NCI-H2196 (cell line): ENCODE results near the gene SUPT3H.

Experiments used
- DNase-seq: peaks from one replicate; lab custom pipeline; 2025; ENCODE audit not compliant: unreplicated experiment; lab: John Stamatoyannopoulos, UW

The SUPT3H gene

DNA sequence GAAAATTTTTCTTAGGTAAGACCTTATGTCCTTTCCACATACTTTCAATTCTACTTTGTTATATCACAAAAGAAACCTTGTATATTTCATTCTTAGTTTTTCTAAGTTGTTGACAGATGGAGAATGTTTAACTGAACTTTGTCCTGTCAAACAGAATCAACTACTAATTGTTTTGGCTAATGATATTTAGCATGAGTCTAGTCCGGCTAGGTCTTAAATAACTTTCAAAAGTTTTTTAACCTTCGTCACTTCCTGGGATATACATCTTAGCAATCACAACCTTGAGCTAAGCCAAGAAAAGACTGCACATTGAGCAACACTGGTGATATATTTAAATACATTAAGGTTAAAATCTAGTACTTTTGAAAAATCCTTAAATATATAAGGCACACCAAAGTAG is 112.5 kb downstream of the SUPT3H start:
- DNase-seq, result no peak

DNA sequence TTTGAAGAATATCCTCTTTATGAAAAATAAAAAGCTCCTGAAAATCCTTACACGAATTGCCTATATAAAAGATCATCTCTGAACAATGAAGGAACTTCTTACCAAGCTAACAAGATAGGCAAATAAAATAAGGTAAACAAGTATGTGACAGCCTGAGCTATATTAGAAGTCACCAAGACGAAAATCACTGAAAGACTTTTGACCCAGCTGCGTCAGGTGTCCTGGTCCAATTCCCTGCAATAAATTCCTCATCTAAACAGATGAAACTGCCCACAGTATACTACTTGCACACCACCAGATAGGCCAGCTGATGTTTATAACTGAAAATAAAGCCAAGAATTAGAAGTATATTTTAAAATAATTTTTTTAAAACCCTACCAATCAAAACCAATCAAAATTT is 117.0 kb downstream of the SUPT3H start:
- no peak for DNase-seq

DNA sequence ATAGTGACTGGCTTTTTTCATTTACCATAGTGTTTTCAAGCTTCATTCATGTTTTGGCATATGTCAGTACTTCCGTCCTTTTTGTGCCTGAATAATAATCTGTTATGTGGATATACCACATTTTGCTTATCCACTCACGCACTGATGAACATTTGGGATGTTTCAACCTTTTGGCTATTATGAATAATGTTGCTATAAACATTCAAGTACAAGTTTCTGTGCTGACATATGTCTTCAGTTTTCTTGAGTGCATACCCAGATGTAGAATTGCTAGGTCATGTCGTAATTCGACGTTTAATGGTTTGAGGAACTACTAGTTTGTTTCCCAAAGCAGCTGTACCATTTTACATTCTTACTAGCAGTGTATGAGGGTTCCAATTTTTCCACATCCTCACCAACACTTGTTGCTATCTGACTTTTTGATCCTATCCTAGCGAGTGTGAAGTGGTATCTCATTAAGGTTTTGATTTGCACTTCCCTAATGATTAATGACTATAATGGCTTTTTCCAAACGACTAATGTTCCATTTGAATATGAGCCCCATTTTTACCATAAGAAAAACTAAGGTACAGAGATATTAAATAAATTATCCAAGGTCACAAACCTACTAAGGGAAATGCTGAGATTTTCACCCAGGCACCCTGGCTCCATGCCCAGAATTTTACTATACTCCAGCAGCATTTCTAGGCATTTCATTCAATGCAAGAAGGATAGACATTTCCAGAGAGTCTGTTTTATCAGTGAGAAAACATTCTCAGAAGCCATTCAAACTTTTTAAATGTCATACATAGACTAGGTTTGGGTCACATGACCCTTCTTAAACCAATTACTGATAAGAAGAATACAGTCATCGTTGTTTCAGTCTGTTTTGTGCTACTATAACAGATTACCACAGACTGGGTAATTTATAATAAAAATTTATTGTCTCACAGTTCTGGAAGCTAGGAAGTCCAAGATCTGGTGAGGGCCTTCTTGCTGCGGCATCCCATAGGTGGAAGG is 120.7 kb downstream of the SUPT3H start:
- no peak for DNase-seq

DNA sequence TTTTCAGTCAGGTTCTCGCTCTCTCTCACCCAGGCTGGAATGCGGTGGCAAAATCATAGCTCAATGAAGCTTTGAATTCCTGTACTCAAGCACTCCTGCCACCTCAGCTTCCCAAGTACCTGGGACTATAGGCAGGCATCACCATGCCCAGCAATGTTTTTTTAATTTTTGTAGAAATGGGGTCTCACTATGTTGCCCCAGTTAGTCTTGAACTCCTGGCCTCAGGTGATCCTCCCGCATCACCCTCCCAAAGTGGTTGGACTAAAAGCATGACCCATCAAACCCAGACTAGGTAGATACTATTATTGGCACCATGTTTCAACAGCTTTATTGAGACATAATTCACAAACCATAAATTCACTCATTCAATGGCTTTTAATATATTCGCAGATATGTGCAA is 122.3 kb downstream of the SUPT3H start:
- DNase-seq, result no peak

DNA sequence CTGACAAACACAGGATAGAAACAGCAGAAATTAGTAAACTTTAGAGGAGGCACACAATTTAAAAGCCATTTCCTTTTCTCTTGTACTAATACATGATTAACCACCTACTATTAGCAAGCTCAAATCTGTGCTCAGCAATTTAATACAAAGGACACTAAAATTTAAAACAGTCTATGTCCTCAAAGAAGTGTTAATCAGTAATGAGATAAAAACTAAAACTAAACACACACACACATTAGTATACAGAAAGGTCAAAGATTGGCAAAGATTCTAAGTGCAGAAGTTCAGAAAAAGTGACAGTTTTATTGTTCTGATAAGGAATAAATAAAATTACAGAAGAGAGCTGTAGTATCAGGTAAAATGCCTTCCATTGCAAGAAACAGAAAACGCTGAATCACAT is 123.5 kb downstream of the SUPT3H start:
- no peak for DNase-seq

DNA sequence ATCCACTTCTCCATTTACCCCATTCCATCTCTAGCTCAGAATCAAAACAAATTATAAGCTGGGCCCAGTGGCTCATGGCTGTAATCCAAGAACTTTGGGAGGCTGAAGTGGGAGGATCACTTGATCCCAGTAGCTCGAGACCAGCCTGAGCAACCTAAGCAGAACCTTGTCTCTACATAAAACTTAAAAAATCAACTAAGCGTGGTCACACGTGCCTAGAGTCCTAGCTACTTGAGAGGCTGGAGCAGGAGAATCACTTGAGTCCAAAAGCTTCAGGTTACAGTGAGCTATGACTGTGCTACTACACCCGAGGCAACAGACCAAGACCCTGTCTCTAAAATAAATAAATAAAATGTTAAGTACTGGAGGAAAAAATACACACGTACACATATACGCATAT is 124.3 kb downstream of the SUPT3H start:
- DNase-seq, result no peak

DNA sequence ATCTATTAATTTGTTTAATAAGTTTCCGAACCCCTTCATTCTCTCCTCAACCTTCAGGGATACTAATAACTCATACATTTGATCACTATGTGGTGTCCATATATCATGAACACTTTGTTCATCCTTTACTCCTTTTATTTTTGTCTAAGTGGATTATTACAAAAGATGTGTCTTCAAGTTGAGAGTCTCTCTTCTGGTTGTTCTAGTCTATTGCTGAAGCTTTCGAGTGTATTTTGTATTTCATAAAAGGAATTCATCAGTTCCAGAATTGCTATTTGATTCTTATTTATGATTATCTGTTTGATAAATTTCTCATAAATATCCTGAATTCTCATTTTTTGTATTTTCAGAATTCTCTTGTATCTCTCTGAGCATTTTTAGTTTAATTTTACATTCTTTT is 146.1 kb downstream of the SUPT3H start:
- no peak for DNase-seq

DNA sequence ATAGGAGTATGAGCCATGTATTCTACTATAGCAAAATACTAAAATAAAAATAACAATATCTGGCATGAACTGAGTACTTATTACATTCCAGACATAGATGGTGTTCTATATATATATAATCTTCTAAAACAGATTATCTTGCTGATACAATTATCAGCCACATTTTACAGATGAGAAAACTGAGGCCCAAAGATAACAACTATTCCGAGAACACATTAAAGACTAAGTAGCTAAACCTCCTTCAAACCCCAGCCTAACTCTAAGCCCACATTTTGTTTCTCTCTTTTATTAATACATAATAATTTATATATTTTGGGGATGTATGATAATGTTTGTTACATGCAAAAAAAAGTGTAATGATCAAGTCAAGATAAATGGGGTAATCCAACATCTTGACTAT is 148.3 kb downstream of the SUPT3H start:
- DNase-seq, result no peak

DNA sequence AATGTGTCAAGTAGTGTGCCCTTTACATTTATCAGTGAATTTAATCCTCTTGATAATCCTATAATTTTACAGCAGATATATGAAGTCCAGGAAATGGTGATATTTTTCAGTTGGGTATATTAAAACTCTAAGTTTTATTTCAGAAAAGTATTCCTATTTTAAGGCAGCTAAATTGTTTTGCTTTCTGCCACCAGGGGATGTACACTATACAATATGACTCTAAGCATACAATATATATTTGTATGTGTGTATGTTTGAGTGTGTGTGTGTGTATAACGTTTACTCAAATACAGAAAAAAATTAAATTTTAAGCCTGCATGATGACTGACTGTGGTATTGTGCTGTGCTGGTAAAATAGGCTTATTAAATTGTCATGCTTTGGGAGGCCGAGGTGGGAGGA is 151.7 kb downstream of the SUPT3H start:
- no peak for DNase-seq

DNA sequence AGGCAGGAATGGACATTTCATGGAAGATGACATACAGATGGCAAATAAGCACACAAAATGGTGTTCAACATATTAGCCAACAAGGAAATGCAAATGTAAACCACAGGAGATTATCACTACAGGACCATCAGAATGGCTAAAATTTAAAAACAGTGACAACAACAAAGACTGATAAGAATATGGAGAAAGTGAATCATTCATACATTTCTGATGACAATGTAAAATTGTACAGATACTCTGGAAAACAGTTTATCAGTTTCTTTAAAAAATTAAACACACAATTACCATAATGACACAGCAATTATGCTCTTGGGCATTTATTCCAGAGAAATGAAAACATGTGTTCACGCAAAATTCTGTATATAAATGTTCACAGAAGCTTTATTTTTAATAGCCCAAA is 155.4 kb downstream of the SUPT3H start:
- DNase-seq, result no peak

DNA sequence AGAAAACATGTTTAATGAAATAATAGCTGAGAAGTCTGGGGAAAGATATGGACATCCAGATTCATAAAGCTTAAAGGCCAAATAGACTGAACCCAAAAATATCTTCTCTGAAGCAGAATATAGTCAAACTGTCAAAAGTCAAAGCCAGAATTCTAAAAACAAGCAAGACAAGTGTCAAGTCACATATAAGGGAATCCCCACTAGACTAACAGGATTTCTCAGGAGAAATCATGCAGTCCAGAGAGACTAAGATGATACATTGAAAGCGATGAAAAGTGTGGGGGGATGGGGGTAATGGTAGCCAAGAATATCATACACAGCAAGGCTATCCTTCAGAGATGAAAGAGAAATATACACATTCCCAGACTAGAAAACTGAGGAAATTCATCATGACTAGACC is 162.0 kb downstream of the SUPT3H start:
- DNase-seq, result no peak

DNA sequence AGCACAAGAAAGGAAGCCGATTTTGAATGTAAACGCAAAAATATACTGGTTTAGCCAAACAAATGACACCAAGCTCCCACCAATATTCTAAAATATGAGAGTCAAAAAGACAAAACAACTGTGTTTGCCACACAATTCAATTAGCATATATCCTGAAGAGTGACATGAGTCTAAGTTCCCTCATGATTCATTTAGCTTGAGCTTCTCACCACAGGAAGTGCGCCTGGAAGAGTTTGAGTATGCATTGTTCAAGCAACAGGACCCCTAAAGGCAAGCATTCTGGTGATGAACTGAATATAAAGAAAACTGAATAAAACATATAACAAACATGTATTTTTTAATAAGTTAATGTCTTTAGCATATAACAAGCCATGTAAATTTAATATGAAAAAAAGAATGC is 164.8 kb downstream of the SUPT3H start:
- DNase-seq, result no peak

DNA sequence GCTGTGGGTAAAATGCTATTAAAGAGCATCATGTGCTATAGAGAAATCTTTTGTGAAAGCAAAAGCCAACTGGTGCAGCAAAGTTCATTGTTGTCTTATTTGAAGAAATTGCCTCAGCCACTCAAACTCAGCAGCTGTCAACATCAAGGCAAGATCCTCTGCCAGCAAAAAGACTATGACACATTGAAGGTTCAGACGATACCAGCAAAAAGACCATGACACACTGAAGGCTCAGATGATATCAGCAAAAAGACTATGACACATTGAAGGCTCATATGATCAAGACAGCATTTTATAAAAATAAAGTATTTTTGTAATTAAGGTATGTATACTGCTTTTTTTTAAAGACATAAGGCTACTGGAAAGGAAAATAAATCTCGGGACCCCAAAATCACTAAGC is 168.0 kb downstream of the SUPT3H start:
- no peak for DNase-seq

DNA sequence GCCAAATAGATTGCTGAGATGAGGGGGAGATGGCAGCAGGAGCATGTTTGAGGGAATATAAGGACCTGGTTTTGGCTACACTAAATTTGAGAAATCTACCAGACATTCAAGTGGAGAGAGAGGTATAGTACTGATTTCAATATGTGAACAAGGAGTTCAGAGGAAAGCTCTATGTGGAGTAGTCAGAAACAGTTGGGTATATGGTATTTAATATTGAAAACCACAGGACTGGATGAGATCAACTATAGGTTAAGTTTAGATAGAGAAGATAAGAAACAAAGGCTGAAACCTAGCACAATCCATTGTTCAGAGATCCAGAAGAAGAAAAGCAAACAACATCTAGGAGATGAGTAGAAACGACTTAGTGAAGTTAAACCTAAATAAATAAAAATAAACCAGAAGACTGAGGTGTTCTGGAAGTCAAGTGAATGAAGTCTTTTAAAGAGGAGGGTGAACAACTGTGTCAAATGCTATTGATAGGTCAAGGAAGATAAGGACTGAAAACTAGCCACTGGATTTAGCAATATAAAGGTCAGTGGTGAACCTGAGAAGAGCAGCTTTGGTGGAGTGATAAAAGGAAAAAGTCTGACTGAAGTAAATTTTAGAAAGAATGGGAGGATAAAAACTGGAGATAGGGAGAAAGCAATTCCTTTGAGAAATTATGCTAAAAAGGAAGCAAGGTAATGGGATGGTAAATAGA is 170.8 kb downstream of the SUPT3H start:
- no peak for DNase-seq

DNA sequence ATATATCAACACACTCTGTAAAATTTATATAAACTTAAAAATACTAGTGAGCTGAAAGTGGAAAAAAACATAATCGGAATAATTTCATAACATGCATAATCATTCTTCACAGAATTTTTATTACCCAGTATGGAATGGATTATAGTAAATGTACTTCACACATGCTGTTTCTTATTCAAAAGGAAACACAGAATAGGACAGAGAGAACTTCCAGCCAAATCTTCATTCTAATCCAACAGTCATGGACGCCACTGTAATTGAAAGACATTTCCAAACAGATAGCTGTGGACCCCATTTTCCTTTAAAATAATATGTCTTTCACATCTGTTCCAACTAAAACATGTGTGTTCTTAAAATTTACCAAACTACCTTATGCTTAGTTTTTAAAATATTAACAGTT is 176.2 kb downstream of the SUPT3H start:
- DNase-seq, result no peak

DNA sequence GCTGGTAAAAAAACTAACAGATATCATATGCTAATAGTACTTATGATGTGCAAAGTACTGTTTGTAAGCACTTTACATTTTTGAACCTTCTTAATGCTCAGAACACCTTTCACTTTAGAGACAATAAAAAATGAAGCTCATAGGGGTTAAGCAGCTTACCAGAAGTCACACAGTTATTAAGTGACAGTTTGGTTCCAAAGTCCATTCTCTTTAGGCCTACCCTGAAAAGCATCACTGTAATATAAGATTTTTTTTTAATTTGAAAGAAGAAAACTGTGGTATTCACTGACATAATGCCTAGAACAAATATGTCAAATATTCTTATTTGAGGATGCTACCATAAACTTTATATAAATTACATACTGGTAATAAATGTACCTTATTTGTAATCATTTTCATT is 177.2 kb downstream of the SUPT3H start:
- no peak for DNase-seq

DNA sequence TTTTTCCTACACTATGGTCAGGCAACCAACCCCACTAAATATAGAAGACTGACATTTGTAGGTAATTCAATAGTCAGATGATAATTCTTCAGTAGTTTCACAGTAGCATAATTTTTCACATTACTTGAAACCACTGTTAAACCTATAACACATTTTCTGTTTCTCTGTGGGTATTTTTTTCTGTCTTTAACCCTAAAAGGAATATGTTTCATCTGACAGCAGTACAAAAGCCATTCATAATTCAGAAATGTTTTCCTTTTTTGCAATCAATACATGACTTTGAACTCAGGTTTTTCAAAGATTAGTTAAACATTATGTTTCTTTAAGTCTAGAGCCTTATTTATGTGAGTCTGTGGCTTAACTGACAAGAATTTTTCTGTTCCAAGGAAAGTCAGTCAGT is 178.2 kb downstream of the SUPT3H start:
- DNase-seq, result no peak

DNA sequence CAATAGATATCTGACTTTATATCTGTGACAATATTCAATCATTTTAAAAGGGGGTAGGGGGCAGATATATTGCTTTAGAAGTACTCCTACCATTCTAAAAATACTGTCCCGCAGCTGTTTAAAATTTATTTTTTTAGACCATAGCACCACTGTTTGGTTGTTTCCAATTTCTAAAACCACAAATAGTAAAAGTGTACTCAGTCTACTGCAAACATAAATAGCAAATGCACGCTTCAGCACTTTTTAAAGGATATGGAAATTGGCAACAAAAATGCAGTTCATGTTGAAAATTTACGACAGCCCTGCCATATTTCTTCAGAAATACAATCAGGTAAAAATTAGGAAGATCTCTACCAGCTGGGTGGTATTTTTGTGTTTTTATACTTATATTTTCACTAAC is 181.6 kb downstream of the SUPT3H start:
- no peak for DNase-seq

DNA sequence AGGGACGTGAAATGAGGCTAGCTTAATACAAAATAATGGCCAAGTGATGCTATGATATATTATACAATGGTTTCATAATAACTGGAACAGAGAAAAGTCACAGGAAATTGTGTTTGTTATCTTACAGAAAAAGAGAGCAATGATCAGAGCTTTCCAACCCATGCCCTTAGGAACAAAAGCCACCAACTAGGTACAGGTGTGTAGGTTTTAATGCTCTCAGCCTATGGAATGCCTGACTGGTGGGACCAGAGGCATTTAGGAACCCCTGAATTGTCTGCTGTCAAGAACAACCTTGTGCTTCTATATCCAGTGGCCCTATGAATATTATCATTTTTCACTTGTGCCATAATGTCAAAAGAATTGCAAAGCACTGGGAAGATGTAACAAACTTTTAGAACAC is 182.6 kb downstream of the SUPT3H start:
- DNase-seq, result no peak

DNA sequence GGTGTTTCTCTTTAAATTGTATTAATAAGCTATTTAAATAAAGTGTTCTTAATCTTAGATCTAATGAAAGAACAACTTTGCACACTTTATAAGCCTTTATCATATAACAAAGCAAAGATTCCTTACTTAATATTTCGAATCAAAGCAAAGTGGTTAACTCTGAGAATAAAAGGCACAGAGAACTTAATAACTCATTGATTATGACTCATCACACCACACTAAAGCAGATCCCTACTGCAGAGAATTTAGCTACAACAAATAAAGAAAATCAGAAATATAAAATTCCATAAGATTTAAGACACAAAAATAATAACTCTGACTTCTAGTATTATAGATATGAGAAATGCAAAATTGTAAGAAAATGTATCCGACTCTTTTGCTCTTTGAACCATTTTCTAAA is 185.2 kb downstream of the SUPT3H start:
- DNase-seq, result no peak

DNA sequence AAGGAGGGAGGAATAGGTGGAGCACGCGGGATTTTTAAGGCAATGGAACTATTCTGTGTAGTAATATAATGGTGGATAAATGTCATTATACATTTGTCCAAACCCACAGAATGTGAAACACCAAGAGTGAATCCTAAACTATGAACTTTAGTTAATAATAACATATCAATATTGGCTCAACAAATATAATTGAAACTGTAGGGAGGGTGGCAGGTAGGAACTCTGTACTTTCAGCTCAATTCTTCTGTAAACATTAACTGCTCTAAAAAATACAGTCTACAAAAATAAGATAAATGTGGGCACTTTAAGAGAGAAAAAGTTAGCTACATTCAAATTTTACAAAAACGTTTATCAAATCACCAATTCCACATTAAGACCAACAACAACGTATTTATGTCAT is 186.3 kb downstream of the SUPT3H start:
- no peak for DNase-seq

DNA sequence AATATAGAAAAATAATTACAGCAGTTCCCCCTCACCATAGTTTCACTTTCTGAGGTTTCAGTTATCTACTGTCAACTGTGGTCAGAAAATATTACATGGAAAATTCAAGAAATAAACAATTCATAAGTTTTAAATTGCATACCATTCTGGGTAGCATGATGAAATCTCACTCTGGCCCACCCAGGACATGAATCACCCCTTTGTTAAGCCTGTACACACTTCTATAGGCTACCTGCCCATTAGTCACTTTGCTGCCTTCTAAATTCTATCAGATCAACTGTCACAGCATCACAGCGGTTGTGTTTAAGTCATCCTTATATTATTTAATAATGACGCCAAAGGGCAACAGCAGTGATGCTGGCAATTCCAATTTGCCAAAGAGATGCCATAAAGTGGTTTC is 189.9 kb downstream of the SUPT3H start:
- no peak for DNase-seq
